CD4-positive, alpha-beta T cell treated with Interleukin-4 for 4 hours (primary cell): ENCODE results near the gene SLIT1.

Experiments
- DNase-seq: peaks from one replicate; pipeline ENCODE4 v3.0.0-alpha.2; 2020

SLIT1 gene

DNA sequence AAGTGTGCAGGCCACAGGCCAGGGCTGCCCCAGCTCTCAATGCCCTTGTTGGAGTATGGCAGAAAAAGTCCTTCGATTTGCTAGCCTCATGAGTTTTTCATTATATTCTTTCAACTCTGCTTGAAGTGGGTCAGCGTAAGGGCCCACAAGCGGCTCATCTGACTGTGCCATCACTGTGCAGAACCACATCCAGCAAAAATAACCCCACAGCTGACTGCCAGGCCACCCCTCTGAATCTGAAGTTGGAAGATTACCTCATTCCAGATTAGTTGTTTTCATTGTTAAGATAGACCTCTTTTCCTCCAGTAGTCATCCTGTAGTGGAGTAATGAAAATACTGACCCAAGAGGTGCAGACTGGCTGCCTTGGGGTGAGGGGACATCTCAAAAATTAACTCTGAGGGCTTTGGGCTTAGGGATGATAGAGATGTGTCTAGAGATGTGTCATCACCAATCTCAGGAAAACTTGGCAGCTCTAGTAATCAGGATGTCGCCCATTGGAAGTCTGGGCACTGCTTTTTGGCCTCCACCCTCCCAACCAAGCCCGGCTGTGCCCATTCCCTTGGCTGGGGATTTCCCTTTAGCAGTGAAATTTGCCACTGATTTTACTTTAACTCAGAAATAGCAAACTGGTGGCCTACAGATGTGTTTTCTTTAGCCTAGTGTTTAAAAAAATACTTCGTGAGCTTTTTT is 189.3 kb downstream of the SLIT1 start:
- no peak for DNase-seq

DNA sequence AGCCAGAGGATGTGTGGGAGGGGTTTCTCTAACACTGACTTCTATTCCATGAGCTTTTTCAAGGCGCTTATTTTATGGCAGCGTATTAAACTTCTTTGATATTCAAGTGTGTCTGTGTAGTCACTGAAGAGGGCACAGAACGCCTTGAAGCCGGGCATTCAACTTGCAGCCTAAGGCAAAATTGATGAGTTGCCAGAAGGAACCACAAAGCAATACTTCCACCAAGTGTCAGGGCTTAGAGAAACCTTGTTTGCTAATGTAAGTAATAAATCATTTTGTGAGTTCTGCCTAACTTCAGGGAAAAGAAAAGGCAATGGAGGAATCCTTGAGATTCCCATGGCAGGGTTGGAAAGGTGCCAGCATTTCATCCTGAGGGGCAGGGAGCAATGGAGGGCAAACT is 189.9 kb downstream of the SLIT1 start:
- no peak for DNase-seq

- DNase-seq, result no peak
Measured at GRCh38 chr10:96992721-96993120, 193.0 kb downstream of the SLIT1 start.

- no peak for DNase-seq
Measured at GRCh38 chr10:96991313-96991841, 194.4 kb downstream of the SLIT1 start.

GRCh38 chr10:96988426-96988825 is 197.3 kb downstream of the SLIT1 start:
- DNase-seq, result no peak

DNA sequence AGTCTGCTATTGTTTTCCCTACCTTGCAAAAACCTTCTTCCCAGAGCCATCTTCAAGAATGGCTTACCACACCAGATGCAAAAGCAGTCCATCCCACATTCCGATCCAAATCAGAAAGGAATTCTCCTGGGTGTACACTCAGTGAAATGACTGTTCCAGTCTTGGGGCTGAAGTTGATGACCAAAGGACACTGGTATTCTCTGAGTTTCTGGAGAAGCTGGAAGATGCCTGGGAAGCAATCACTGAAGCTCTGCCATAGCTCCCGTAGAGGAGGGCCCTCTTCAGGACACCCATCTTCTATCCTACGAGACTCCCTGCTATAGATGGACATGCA is 197.9 kb downstream of the SLIT1 start:
- no peak for DNase-seq

- no peak for DNase-seq
Measured at GRCh38 chr10:96987141-96987841, 198.5 kb downstream of the SLIT1 start.

DNA sequence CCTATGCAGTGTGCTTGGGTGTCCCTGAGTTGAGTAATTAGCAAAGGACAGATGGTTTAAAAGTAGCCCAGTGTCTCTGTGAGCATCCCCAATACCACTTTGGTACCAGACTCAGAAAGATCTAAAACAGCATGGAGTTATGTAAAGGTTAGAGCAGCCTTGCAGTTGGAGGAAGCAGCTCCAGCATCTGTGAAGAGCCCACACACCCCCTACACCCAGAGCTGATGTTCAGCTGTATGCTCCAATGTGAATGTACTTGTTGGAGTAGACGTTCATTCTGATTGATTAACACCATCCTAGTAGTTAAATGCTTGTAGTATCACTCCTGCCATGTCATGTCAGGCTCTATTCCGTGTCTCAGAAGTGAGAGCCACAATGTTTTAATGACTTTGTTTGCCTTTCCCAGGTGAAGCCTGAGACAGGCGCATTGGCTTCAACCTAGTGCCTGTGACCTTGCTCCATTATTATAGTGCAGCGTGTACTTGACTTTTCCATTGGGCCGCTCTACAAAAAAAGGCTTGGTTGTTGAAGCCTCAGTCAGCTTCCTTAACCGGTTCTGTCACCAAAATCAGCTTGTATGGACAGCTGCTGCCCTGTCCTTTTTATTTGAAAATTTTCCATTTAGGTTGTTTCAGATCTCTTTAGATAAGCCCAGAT is 199.4 kb downstream of the SLIT1 start:
- DNase-seq, result no peak

- no peak for DNase-seq
Measured at GRCh38 chr10:96984541-96985131, 201.1 kb downstream of the SLIT1 start.

DNA sequence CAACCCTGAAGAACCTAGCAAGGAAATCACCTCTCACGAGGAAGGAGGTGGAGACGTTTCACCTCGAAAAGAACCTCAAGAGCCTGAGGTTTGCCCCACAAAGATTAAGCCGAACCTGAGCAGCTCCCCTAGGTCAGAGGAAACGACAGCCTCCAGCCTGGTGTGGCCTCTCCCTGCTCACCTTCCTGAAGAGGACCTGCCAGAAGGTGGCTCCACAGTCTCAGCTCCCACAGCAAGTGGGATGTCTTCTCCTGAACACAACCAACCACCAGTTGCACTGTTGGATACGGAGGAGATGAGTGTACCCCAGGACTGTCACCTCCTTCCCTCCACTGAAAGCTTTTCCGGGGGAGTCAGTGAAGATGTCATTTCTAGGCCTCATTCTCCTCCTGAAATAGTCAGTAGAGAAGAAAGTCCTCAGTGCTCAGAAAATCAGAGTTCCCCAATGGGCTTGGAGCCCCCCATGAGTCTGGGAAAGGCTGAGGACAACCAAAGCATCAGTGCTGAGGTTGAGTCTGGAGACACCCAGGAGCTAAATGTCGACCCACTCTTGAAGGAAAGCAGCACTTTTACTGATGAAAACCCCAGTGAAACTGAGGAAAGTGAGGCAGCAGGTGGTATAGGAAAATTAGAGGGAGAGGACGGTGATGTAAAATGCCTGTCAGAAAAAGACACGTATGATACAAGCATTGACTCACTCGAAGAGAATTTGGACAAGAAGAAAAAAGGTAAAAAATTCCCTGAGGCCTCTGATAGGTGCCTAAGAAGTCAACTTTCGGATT is 203.4 kb downstream of the SLIT1 start:
- DNase-seq, result no peak

- DNase-seq, result no peak
Measured at GRCh38 chr10:96978621-96979154, 207.1 kb downstream of the SLIT1 start.

DNA sequence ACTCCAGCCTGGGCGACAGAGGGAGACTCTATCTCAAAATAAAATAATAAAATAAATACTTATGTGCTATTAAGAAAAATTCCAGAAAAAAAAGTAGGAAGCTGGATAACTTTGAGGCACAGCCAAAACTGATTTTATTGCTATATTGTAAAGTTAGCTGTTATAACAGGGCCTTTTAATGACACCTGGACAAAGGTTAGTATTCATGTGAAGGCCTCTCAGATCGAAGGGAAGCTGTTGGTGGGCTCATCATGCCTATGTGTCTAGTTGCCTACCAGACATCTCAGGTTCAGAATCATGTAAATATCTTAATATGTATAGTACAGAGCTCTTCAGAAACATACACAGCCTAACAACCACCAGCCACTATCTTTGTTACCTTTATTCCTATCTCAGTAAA is 210.6 kb downstream of the SLIT1 start:
- no peak for DNase-seq

GRCh38 chr10:96973809-96974747 is 211.7 kb downstream of the SLIT1 start:
- DNase-seq, result no peak

DNA sequence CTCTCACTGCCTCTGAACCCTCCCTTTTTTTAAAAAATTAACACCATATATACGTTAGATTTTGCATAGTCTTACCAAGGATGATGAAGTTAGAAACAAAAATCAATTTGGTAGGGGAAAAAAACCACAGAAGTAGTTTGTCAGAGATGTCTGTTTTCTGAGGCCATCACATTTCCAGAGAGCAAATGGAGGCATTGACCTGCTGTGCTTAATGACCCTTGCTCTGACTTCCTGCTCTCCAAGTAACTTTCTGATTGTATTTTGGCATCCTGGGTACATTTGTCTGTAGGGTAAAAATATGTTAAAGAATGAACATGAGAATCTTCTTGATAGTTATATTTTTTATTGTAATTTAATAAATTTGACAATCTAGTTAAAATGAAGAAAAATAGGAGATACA is 213.5 kb downstream of the SLIT1 start:
- DNase-seq, result no peak

DNA sequence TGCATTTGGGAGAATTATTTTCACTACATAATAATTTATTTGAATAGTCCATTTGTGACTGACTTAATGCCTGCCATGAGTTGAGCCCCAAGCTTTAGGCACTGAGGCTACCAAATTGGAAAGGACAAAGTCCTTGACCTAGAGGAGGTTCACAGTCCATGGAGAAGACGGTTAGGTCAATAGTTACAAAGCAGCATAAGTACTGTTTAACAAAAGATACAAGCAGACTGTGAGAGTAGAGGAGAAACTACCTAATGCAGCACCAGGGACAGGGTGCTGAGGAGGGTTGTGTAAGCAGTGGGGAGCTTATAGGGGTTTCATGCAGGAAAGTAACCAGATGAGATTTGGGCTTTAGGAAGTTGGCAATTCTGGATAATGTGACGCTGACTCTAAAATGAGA is 214.4 kb downstream of the SLIT1 start:
- no peak for DNase-seq

DNA sequence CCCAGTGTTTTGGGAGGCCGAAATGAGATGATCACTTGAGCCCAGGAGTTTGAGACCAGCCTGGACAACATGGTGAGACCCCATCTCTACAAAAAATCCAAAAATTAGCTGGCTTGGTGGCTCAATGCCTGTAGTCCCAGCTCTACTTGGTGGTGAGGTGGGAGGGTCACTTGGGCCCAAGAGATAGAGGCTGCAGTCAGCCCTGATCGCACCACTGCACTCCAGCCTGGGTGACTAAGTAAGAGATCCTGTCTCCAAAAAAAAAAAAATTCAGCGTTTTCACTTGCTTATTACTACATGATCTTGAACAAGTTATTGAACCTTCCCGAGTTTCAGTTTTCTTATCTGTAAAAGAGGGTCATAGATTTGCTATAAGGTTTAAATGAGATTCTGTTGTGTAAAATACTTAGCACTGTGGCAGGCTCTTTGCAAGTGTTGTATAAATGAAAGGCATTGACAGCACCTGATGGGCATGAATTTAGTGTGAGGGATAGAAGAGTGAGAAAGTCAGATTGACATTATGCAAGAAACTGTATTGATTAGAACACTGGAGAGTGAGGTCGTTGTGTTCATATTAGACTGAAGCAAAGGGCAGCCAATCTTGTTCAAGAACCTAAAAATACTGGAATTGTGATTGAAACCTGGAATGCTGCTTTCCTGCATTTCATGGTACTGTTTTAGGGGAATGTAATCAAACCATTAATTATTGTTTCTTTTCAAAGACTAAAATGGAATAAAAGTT is 216.9 kb downstream of the SLIT1 start:
- DNase-seq, result no peak

- DNase-seq, result no peak
Measured at GRCh38 chr10:96967847-96968246, 217.9 kb downstream of the SLIT1 start.

DNA sequence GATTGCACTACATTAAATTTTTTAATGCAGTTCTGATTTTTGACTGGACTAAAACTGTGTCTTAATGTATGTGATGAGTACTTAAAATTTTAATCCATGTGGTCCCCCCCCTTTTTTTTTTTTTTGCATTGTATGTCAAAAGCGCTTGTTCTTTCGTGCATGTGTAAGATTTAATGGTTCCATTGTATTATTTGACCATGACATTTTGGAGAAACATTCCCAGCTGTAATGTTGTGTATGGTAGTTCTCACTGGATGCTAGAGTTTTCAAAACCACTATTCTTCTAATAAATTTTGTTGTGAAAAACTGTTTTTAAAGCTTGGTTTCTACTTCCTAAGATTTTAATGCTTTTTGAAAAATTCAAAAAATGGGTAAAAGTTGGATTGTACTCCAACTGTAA is 221.6 kb downstream of the SLIT1 start:
- no peak for DNase-seq

DNA sequence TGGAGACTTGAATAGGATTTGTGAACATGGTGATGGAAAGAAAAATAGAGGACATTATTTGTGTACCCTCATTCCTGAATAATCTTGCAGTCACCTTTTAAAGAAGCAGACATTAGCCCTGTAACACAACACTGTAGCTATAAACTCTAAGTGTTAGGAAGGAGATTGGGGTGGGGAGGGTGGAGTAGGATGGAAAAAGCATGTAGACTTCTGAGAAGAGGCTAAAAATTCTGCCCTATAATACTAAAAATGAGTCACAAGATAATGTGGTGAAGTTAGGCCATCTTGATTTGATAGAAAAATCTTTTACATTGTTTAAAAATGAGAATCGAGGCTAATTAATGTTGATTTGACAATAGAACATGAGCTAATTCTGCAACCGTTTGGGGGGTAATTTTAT is 224.9 kb downstream of the SLIT1 start:
- DNase-seq, result no peak

DNA sequence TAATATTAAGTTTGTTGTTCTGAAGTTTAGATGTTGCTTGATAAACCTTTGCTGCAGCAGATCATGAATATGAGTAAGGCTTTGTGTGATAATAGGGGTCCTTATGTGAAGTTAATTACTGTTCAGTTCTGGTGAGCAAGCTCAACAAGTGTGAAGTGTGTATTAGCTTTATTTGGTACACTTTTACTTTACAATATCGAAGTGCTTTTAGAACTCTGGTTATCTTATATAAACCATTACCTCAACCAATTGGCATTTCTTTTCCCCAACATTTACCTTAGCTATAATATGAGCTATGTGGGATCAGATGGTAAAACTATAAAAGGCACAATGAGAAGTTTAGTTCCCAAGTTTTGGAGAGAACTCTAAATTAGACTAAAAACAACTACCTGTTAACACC is 226.0 kb downstream of the SLIT1 start:
- DNase-seq, result no peak

DNA sequence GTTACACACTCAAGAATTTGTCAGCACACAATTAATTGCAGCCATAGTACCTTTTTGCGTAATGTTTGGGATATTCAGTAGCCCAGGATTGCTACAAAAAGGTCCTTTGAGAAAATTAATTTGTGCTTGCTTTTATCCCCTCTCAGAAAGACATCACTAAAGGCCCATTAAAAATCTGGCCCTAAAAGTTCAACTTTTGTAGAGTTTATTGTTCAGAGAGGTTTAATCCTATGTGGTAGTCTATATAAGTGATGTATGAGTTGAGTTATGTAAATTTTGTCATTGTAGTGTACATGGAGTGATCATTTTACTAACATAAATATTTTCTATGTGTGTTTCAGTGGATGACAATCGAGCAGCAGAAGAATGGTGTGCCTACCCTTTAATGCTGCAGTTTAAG is 227.7 kb downstream of the SLIT1 start:
- no peak for DNase-seq
